Measurements from ENCODE around the gene SPATA33.

The SPATA33 gene

GRCh38 chr16:89637379-89637778, 20.3 kb upstream of the SPATA33 start:
- no peak for TF ChIP-seq POLR2AphosphoS5 (IDR thresholded peaks at IDR 0.05; ENCODE audit: borderline replicate concordance, low read depth, low read length)
- no peak for TF ChIP-seq FOXP2 (optimal IDR thresholded peaks at IDR 0.05; ENCODE audit: control extremely low read depth, extremely low read length, insufficient read depth)
- TF ChIP-seq EZH2 (IDR thresholded peaks at IDR 0.05): no peak
- Histone ChIP-seq H3K9me3 (ENCODE audit: low read depth, low read length) (no peaks in the 10 kb centered on the region), H3K4me3 (no peak overlapping the region), H3K27ac (no peak overlapping the region), H3K9ac (ENCODE audit: insufficient read length) (no peak overlapping the region), H3K36me3 (ENCODE audit: insufficient read depth, low read length) (no peaks in the 10 kb centered on the region)
- DNase-seq (ENCODE audit: low read depth, low spot score): no peak

- Histone ChIP-seq H3K36me3 (ENCODE audit: insufficient read depth, low read length) (no peaks in the 10 kb centered on the region), H3K4me3 (no peak overlapping the region), H3K9me3 (ENCODE audit: low read depth, low read length) (no peaks in the 10 kb centered on the region), H3K9ac (ENCODE audit: insufficient read length) (no peak overlapping the region), H3K27ac (no peak overlapping the region)
- no peak for DNase-seq (ENCODE audit: low read depth, low spot score)
- no peak for TF ChIP-seq FOXP2 (optimal IDR thresholded peaks at IDR 0.05; ENCODE audit: control extremely low read depth, extremely low read length, insufficient read depth)
- no peak for TF ChIP-seq POLR2AphosphoS5 (IDR thresholded peaks at IDR 0.05; ENCODE audit: borderline replicate concordance, low read depth, low read length)
- TF ChIP-seq EZH2 (IDR thresholded peaks at IDR 0.05): no peak
These were observed 19.2 kb upstream of the SPATA33 start for GRCh38 chr16:89638455-89638854.

GRCh38 chr16:89639385-89639784, 18.3 kb upstream of the SPATA33 start:
- H3K9me3 ChIP-seq (ENCODE audit: low read depth, low read length): no peaks in the 10 kb centered on the region
- TF ChIP-seq FOXP2 (optimal IDR thresholded peaks at IDR 0.05; ENCODE audit: control extremely low read depth, extremely low read length, insufficient read depth) (no peak), EZH2 (IDR thresholded peaks at IDR 0.05) (no peak), POLR2AphosphoS5 (IDR thresholded peaks at IDR 0.05; ENCODE audit: borderline replicate concordance, low read depth, low read length) (no peak)
- no peak overlapping the region for H3K27ac ChIP-seq
- H3K4me3 ChIP-seq: no peak overlapping the region
- no peak overlapping the region for H3K9ac ChIP-seq (ENCODE audit: insufficient read length)
- DNase-seq (ENCODE audit: low read depth, low spot score): no peak
- H3K36me3 ChIP-seq (ENCODE audit: insufficient read depth, low read length): no peaks in the 10 kb centered on the region

GRCh38 chr16:89641458-89642119, 16.0 kb upstream of the SPATA33 start:
- H3K9me3 ChIP-seq (ENCODE audit: low read depth, low read length): no peaks in the 10 kb centered on the region
- H3K36me3 ChIP-seq (ENCODE audit: insufficient read depth, low read length): no peaks in the 10 kb centered on the region; the same call in 1 of the 2 replicates
- no peak overlapping the region for H3K27ac ChIP-seq
- no peak for DNase-seq (ENCODE audit: low read depth, low spot score)
- TF ChIP-seq EZH2 (IDR thresholded peaks at IDR 0.05) (no peak), POLR2AphosphoS5 (IDR thresholded peaks at IDR 0.05; ENCODE audit: borderline replicate concordance, low read depth, low read length) (no peak), FOXP2 (optimal IDR thresholded peaks at IDR 0.05; ENCODE audit: control extremely low read depth, extremely low read length, insufficient read depth) (no peak)
- no peak overlapping the region for H3K4me3 ChIP-seq
- H3K9ac ChIP-seq (ENCODE audit: insufficient read length): no peak overlapping the region

GRCh38 chr16:89642574-89642973, 15.1 kb upstream of the SPATA33 start:
- Histone ChIP-seq H3K4me3 (no peak overlapping the region), H3K36me3 (ENCODE audit: insufficient read depth, low read length) (no peaks in the 10 kb centered on the region; the same call in 1 of the 2 replicates), H3K27ac (no peak overlapping the region), H3K9ac (ENCODE audit: insufficient read length) (no peak overlapping the region), H3K9me3 (ENCODE audit: low read depth, low read length) (no peaks in the 10 kb centered on the region)
- no peak for DNase-seq (ENCODE audit: low read depth, low spot score)
- no peak for TF ChIP-seq POLR2AphosphoS5 (IDR thresholded peaks at IDR 0.05; ENCODE audit: borderline replicate concordance, low read depth, low read length)
- no peak for TF ChIP-seq FOXP2 (optimal IDR thresholded peaks at IDR 0.05; ENCODE audit: control extremely low read depth, extremely low read length, insufficient read depth)
- TF ChIP-seq EZH2 (IDR thresholded peaks at IDR 0.05): no peak

- no peaks in the 10 kb centered on the region for H3K9me3 ChIP-seq (ENCODE audit: low read depth, low read length)
- TF ChIP-seq POLR2AphosphoS5 (IDR thresholded peaks at IDR 0.05; ENCODE audit: borderline replicate concordance, low read depth, low read length) (no peak), FOXP2 (optimal IDR thresholded peaks at IDR 0.05; ENCODE audit: control extremely low read depth, extremely low read length, insufficient read depth) (no peak), EZH2 (IDR thresholded peaks at IDR 0.05) (no peak)
These were observed 13.8 kb upstream of the SPATA33 start for GRCh38 chr16:89643769-89644300.

GRCh38 chr16:89645122-89645521, 12.5 kb upstream of the SPATA33 start:
- Histone ChIP-seq H3K9ac (ENCODE audit: insufficient read length) (no peak overlapping the region), H3K9me3 (ENCODE audit: low read depth, low read length) (no peaks in the 10 kb centered on the region), H3K4me3 (no peak overlapping the region), H3K27ac (no peak overlapping the region), H3K36me3 (ENCODE audit: insufficient read depth, low read length) (no peaks in the 10 kb centered on the region; the same call in 1 of the 2 replicates)
- DNase-seq (ENCODE audit: low read depth, low spot score): no peak
- TF ChIP-seq FOXP2 (optimal IDR thresholded peaks at IDR 0.05; ENCODE audit: control extremely low read depth, extremely low read length, insufficient read depth) (no peak), EZH2 (IDR thresholded peaks at IDR 0.05) (no peak), POLR2AphosphoS5 (IDR thresholded peaks at IDR 0.05; ENCODE audit: borderline replicate concordance, low read depth, low read length) (no peak)

More at GRCh38 chr16:89643769-89644300, 13.8 kb upstream of the SPATA33 start:
- H3K9ac ChIP-seq (ENCODE audit: insufficient read length): no peak overlapping the region
- H3K27ac ChIP-seq: no peak overlapping the region
- no peak overlapping the region for H3K4me3 ChIP-seq
- DNase-seq (ENCODE audit: low read depth, low spot score): no peak
- no peaks in the 10 kb centered on the region; the same call in 1 of the 2 replicates for H3K36me3 ChIP-seq (ENCODE audit: insufficient read depth, low read length)

- Histone ChIP-seq H3K4me3 (no peak overlapping the region), H3K36me3 (ENCODE audit: insufficient read depth, low read length) (no peaks in the 10 kb centered on the region; the same call in 1 of the 2 replicates), H3K27ac (no peak overlapping the region), H3K9ac (ENCODE audit: insufficient read length) (no peak overlapping the region), H3K9me3 (ENCODE audit: low read depth, low read length) (no peaks in the 10 kb centered on the region)
- TF ChIP-seq POLR2AphosphoS5 (IDR thresholded peaks at IDR 0.05; ENCODE audit: borderline replicate concordance, low read depth, low read length): no peak
- no peak for TF ChIP-seq FOXP2 (optimal IDR thresholded peaks at IDR 0.05; ENCODE audit: control extremely low read depth, extremely low read length, insufficient read depth)
- TF ChIP-seq EZH2 (IDR thresholded peaks at IDR 0.05): no peak
- DNase-seq (ENCODE audit: low read depth, low spot score): no peak
These were observed 11.4 kb upstream of the SPATA33 start for GRCh38 chr16:89646270-89646669.

Measured in SK-N-MC (cell line).